Keratinocyte (primary cell): ENCODE data around the gene CEPT1. TPM values are rescaled to one million over a fixed set of nuclear protein-coding genes. Genes with fewer than 3 reads are reported as not detected.

Source experiments
- DNase-seq: peaks from one replicate; pipeline ENCODE4 v3.0.0-alpha.2; 2011; ENCODE audit warnings: low read depth, missing footprints, low spot score
- FAIRE-seq: peaks from 2 replicates; lab custom pipeline; 2011; peaks lifted over from hg19 to GRCh38; lab: Jason Lieb, UNC
- H2AFZ ChIP-seq: 2 replicates; pipeline ENCODE4 v1.6.0; 2012; ENCODE audit warnings: low read length, control low read depth, inconsistent platforms; ENCODE audit not compliant: control insufficient read depth
- H3K27ac ChIP-seq: 2 replicates; pipeline ENCODE4 v1.5.1; 2011; ENCODE audit warnings: low read length; ENCODE audit not compliant: control insufficient read depth, insufficient read depth
- H3K27me3 ChIP-seq: 3 replicates; pipeline ENCODE4 v1.6.0; 2011; ENCODE audit warnings: low read length; ENCODE audit not compliant: control insufficient read depth, insufficient read depth; ENCODE audit errors: extremely low read depth
- H3K36me3 ChIP-seq, 2 experiments: 2 replicates in 1 of 2; 3 replicates in 1 of 2; pipeline ENCODE4 v1.5.1; 2011; ENCODE audit warnings: low read length in 2 of 2, mild to moderate bottlenecking in 1 of 2; ENCODE audit not compliant: control insufficient read depth in 2 of 2, insufficient read depth in 2 of 2; ENCODE audit errors: extremely low read depth in 1 of 2
- H3K4me1 ChIP-seq: 3 replicates; pipeline ENCODE4 v1.5.1; 2011; ENCODE audit warnings: low read length; ENCODE audit not compliant: control insufficient read depth, insufficient read depth; ENCODE audit errors: extremely low read depth
- H3K4me2 ChIP-seq: 3 replicates; pipeline ENCODE4 v1.6.0; 2011; ENCODE audit warnings: low read depth, low read length; ENCODE audit not compliant: control insufficient read depth, insufficient read depth; ENCODE audit errors: extremely low read depth
- H3K4me3 ChIP-seq, 3 experiments: fragments of 200-600 bp in 1 of 3; sonication (generic) in 1 of 3; 2 replicates in 2 of 3; 3 replicates in 1 of 3; pipeline ENCODE4 v1.5.1; 2011 to 2016; ENCODE audit warnings: low read length in 3 of 3, mild to moderate bottlenecking in 3 of 3, control low read depth in 2 of 3, inconsistent platforms in 1 of 3, low read depth in 1 of 3, mixed read lengths in 1 of 3, mixed run types in 1 of 3, moderate library complexity in 1 of 3; ENCODE audit not compliant: control insufficient read depth in 2 of 3, insufficient read depth in 2 of 3; ENCODE audit errors: extremely low read depth in 1 of 3
- H3K79me2 ChIP-seq: 2 replicates; pipeline ENCODE4 v1.6.0; 2012; ENCODE audit warnings: low read length; ENCODE audit not compliant: control insufficient read depth, insufficient read depth
- H3K9ac ChIP-seq: 3 replicates; pipeline ENCODE4 v1.6.0; 2011; ENCODE audit warnings: low read length; ENCODE audit not compliant: control insufficient read depth, insufficient read depth; ENCODE audit errors: extremely low read depth
- H3K9me1 ChIP-seq: 3 replicates; pipeline ENCODE4 v1.6.0; 2011; ENCODE audit warnings: low read length; ENCODE audit not compliant: control insufficient read depth, insufficient read depth; ENCODE audit errors: extremely low read depth
- H3K9me3 ChIP-seq: 2 replicates; pipeline ENCODE4 v1.5.1; 2012; ENCODE audit warnings: low read depth, low read length; ENCODE audit not compliant: control insufficient read depth
- H4K20me1 ChIP-seq: 3 replicates; pipeline ENCODE4 v1.6.0; 2011; ENCODE audit warnings: low read length; ENCODE audit not compliant: control insufficient read depth, insufficient read depth; ENCODE audit errors: extremely low read depth
- EZH2 ChIP-seq: IDR thresholded peaks from one replicate; pipeline ENCODE4 v1.6.1; 2012; ENCODE audit warnings: inconsistent platforms, mild to moderate bottlenecking, low read length, moderate library complexity
- dilution Hi-C: fragments of 300-500 bp; cut with MboI; formaldehyde crosslinking; loops from one replicate; pipeline ENCODE4 v1.7.0; 2020; ENCODE audit warnings: low sequenced_read_pairs; ENCODE audit not compliant: extremely low pct_ligation_motif_present
- polyA plus RNA-seq, 5 experiments: library from polyadenylated mRNA; depleted of rRNA in 3 of 5; stranded (reverse) in 3 of 5; stranded (forward) in 1 of 5; unstranded in 1 of 5; fragments of >200 nt; gene quantifications; 1 replicate in 1 of 5; 2 replicates in 3 of 5; 3 replicates in 1 of 5; pipeline versions ENCODE4 v1.2.1 to v1.2.3, GENCODE V29; 2011 to 2012; ENCODE audit warnings: missing spikeins in 2 of 5, low read depth in 1 of 5, low replicate concordance in 1 of 5
- TF ChIP-seq, protein P1 (sequence below), 3 experiments: IDR thresholded peaks in 1 of 3; conservative IDR thresholded peaks in 1 of 3; optimal IDR thresholded peaks in 1 of 3; 2 replicates in 2 of 3; 3 replicates in 1 of 3; pipeline versions ENCODE3 to v1.5.1; 2011; ENCODE audit warnings: low read length in 3 of 3, mild to moderate bottlenecking in 3 of 3, moderate library complexity in 2 of 3, control low read depth in 1 of 3, inconsistent platforms in 1 of 3; ENCODE audit not compliant: insufficient read depth in 2 of 3; ENCODE audit errors: extremely low read depth in 1 of 3

Gene CEPT1
- polyA plus RNA-seq, 1 donor (not counting 4 experiments of a cell fraction or from before 2014, with no cell fraction given): 65.2 TPM

GRCh38 chr1:111221276-111221632, 81.2 kb downstream of the CEPT1 start:
- no peaks in the 10 kb centered on the region for H3K9me1 ChIP-seq
- H3K27ac ChIP-seq: no peak overlapping the region
- no peak for FAIRE-seq
- no peak overlapping the region for H3K4me3 ChIP-seq
- TF ChIP-seq, protein P1, sequence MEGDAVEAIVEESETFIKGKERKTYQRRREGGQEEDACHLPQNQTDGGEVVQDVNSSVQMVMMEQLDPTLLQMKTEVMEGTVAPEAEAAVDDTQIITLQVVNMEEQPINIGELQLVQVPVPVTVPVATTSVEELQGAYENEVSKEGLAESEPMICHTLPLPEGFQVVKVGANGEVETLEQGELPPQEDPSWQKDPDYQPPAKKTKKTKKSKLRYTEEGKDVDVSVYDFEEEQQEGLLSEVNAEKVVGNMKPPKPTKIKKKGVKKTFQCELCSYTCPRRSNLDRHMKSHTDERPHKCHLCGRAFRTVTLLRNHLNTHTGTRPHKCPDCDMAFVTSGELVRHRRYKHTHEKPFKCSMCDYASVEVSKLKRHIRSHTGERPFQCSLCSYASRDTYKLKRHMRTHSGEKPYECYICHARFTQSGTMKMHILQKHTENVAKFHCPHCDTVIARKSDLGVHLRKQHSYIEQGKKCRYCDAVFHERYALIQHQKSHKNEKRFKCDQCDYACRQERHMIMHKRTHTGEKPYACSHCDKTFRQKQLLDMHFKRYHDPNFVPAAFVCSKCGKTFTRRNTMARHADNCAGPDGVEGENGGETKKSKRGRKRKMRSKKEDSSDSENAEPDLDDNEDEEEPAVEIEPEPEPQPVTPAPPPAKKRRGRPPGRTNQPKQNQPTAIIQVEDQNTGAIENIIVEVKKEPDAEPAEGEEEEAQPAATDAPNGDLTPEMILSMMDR (optimal IDR thresholded peaks at IDR 0.05 in 1 of 3, IDR thresholded peaks at IDR 0.05 in 1 of 3, conservative IDR thresholded peaks at IDR 0.05 in 1 of 3; ENCODE audit: extremely low read depth in 1 of 3, insufficient read depth in 2 of 3, low read length in 3 of 3): no peak
- TF ChIP-seq EZH2: no peak
- H3K36me3 ChIP-seq: no peaks in the 10 kb centered on the region
- H3K9ac ChIP-seq: no peak overlapping the region
- no peak for DNase-seq
- dilution Hi-C loops: no loop called here
- no peaks in the 10 kb centered on the region for H3K79me2 ChIP-seq
- peaks cover 21% of the 10 kb centered on the region for H3K4me1 ChIP-seq
- no peak overlapping the region for H3K4me2 ChIP-seq
- H3K9me3 ChIP-seq: no peaks in the 10 kb centered on the region
- H3K27me3 ChIP-seq: no peaks in the 10 kb centered on the region
- H2AFZ ChIP-seq: no peak overlapping the region
- H4K20me1 ChIP-seq: no peaks in the 10 kb centered on the region

DNA sequence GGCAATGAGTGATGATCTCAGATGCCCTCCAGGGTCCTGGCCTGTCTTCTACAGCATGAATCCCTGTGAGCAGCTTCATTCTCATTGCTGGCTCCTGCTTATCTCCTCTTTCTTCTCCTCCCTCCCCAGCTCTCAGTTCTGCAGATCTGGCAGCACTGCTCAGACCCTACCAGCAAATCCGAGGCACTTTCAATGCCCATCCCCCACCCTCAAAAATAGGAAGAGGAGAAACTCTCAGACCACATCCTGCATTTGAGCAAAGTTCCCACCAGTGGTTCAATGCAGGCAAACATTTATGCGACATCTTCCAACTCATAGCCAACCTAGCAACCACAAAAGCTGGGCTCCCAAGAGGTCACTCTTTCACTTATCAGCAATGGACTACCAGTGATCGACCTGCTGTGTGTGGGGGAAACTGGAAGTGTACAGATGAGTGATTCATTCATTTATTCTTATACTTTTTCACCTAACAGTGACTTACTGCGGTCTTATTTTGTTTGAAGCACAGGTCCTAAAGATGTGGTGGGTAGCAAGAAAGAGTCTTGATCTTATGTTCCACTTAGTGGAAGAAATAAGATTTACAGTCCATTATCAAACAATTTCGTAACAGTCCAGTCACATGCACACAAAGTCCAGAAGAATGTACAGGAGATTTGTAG, 81.7 kb downstream of the CEPT1 start:
- no peak overlapping the region for H3K4me3 ChIP-seq
- no peaks in the 10 kb centered on the region for H4K20me1 ChIP-seq
- no peak overlapping the region for H3K9ac ChIP-seq
- DNase-seq (no peak), FAIRE-seq (no peak)
- no peaks in the 10 kb centered on the region for H3K9me1 ChIP-seq
- H3K36me3 ChIP-seq: no peaks in the 10 kb centered on the region
- H3K27ac ChIP-seq: no peak overlapping the region
- dilution Hi-C loops: no loop called here
- no peaks in the 10 kb centered on the region for H3K79me2 ChIP-seq
- TF ChIP-seq EZH2: no peak
- TF ChIP-seq, protein P1 (optimal IDR thresholded peaks at IDR 0.05 in 1 of 3, IDR thresholded peaks at IDR 0.05 in 1 of 3, conservative IDR thresholded peaks at IDR 0.05 in 1 of 3; ENCODE audit: extremely low read depth in 1 of 3, insufficient read depth in 2 of 3, low read length in 3 of 3): no peak
- peaks cover 21% of the 10 kb centered on the region for H3K4me1 ChIP-seq
- H3K9me3 ChIP-seq: no peaks in the 10 kb centered on the region
- no peaks in the 10 kb centered on the region for H3K27me3 ChIP-seq
- H3K4me2 ChIP-seq: no peak overlapping the region
- H2AFZ ChIP-seq: no peak overlapping the region
